MCF 10A (cell line): ENCODE data around the gene SBK2. TPM values are rescaled to one million over a fixed set of nuclear protein-coding genes. Genes with fewer than 3 reads are reported as not detected.

Experiments used
- BruUV-seq: library from RNA; stranded (reverse); fragments of 400-500 nt; replicated peaks from 2 replicates; lab custom pipeline; 2021; lab: Mats Ljungman, UMichigan
- CTCF ChIA-PET: fragments of 300-600 bp; sonication (Branson Sonifier 250); formaldehyde crosslinking; extraction: SDS; loops from one replicate; lab custom pipeline; 2021; ENCODE audit warnings: antibody characterized with exemption, inconsistent platforms; lab: Yijun Ruan, JAX
- POLR2A ChIA-PET: fragments of 300-600, 350-650 bp; sonication (Branson Sonifier 250); formaldehyde crosslinking; extraction: SDS; loops from one replicate; lab custom pipeline; 2020; ENCODE audit warnings: antibody characterized with exemption, inconsistent platforms; lab: Yijun Ruan, JAX
- DNase-seq: peaks from one replicate; pipeline ENCODE4 v3.0.0-alpha.2; 2018; ENCODE audit not compliant: unreplicated experiment
- H3K27ac Mint-ChIP-seq: one replicate; pipeline ENCODE4 v1.8.0; 2022; ENCODE audit warnings: mild to moderate bottlenecking, low read depth, mixed read lengths; ENCODE audit not compliant: unreplicated experiment
- H3K27me3 Mint-ChIP-seq: one replicate; pipeline ENCODE4 v1.8.0; 2022; ENCODE audit warnings: mixed read lengths; ENCODE audit not compliant: insufficient read depth, unreplicated experiment
- H3K36me3 Mint-ChIP-seq: one replicate; pipeline ENCODE4 v1.8.0; 2022; ENCODE audit warnings: mild to moderate bottlenecking, moderate library complexity, mixed read lengths; ENCODE audit not compliant: insufficient read depth, unreplicated experiment
- H3K4me1 Mint-ChIP-seq: one replicate; pipeline ENCODE4 v1.8.0; 2022; ENCODE audit warnings: mixed read lengths; ENCODE audit not compliant: insufficient read depth, unreplicated experiment
- H3K4me3 Mint-ChIP-seq: one replicate; pipeline ENCODE4 v1.8.0; 2022; ENCODE audit warnings: mild to moderate bottlenecking, moderate library complexity, mixed read lengths; ENCODE audit not compliant: unreplicated experiment
- H3K9me3 Mint-ChIP-seq: one replicate; pipeline ENCODE4 v1.8.0; 2022; ENCODE audit warnings: mixed read lengths; ENCODE audit not compliant: unreplicated experiment
- intact Hi-C: fragments of 100-400 bp; cut with micrococcal nuclease; formaldehyde crosslinking; loops from 2 replicates; pipeline ENCODE4 v1.14.1; 2022
- total RNA-seq: library from RNA; stranded (reverse); gene quantifications from 2 replicates; pipeline ENCODE4 v1.2.3, GENCODE V29; 2022
- TF ChIP-seq, protein P1 (sequence below): fragments of 200-600 bp; IDR thresholded peaks from one replicate; pipeline ENCODE4 v1.8.0; 2022; ENCODE audit warnings: antibody characterized with exemption, mild to moderate bottlenecking; ENCODE audit not compliant: unreplicated experiment

Gene SBK2
- total RNA-seq, 1 experiment from 2014 or later: not detected

DNA sequence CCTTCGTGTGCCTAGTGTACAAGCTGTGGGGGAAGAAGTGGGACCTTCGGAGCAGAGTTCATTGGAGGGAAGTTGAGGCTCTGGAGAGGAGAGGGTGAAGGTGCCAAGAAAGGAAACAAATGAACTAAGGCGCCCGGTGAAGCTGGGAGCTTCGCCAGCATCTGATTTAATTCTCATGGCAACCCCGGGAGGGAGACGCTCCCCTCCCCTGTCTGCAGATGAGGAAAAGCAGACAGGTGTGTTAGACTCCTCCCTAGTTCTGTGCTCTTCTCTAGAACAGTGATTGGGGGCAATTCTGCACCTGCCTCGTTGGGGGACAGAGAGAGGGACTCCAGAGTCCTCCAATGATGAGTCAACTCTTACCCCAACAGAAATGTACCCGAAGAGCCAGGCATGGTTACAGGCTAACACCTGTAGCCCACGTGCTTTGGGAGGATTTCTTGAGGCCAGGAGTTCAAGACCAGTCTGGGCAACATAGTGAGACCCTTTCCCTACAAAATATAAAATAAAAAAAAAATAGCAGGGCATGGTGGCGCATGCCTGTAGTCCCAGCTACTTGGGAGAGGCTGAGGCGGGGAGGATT is 44.5 kb downstream of the SBK2 start:
- Mint-ChIP-seq H3K27ac (no peak overlapping the region), H3K4me1 (peaks cover 21% of the 10 kb centered on the region), H3K4me3 (no peak overlapping the region), H3K36me3 (peaks cover 5% of the 10 kb centered on the region), H3K27me3 (no peaks in the 10 kb centered on the region), H3K9me3 (no peaks in the 10 kb centered on the region)
- intact Hi-C loops: no loop called here
- no TSS peak for BruUV-seq
- POLR2A ChIA-PET: interaction anchor here (0.9 to 1.0 kb wide), 2 partner anchors 12 to 17 kb away, joined by 3 to 4 read pairs; partner anchors contain the start of gene ZNF628
- CTCF ChIA-PET: interaction anchor here (0.6 to 6.2 kb wide), 5 partner anchors 9 to 403 kb away, joined by 3 to 51 read pairs (median 4); no protein-coding TSS in a partner anchor
- TF ChIP-seq, protein P1, sequence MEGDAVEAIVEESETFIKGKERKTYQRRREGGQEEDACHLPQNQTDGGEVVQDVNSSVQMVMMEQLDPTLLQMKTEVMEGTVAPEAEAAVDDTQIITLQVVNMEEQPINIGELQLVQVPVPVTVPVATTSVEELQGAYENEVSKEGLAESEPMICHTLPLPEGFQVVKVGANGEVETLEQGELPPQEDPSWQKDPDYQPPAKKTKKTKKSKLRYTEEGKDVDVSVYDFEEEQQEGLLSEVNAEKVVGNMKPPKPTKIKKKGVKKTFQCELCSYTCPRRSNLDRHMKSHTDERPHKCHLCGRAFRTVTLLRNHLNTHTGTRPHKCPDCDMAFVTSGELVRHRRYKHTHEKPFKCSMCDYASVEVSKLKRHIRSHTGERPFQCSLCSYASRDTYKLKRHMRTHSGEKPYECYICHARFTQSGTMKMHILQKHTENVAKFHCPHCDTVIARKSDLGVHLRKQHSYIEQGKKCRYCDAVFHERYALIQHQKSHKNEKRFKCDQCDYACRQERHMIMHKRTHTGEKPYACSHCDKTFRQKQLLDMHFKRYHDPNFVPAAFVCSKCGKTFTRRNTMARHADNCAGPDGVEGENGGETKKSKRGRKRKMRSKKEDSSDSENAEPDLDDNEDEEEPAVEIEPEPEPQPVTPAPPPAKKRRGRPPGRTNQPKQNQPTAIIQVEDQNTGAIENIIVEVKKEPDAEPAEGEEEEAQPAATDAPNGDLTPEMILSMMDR: no peak
- peak; percentile 58 for DNase-seq

DNA sequence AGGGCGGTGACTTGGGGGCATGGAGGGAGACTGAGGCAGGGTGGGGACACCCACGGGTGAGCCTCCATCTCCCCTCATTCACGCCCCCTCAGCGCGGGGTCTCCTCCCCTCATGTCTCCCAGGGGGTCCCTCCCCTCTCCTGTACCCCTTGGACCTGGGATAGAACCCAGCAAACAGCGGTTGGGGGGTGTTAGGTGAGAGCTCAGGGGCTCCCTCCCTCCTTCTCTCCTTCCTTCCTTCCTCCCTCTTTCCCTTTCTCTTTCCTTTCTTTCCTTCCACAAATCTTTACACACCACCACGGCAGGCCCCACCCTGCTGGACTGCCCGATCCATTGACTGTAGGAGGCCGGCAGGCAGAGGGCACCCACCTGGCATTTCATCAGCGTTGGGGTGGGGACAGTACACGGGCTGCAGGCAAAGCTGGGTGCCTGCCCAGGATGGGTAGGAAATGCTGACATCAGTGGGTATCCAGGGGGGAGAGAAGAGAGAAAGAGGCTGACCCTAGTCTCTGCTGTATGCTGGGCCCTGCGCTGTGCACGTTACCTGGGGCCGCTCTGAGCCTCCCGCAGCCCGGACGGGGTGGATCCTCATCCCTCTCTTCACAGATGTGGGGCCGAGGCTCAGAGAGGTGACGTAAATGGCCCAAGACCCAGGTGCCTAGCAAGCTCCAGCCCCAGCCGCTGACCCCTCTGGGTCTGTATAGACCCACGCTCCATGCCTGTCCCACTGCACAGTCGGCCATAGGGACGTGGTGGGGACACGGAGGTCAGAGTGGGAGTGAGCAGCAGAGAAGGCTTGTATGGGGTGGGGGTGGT is 45.2 kb downstream of the SBK2 start:
- Mint-ChIP-seq H3K4me3 (no peak overlapping the region), H3K27ac (peak overlapping the region; percentile 52), H3K4me1 (peaks cover 24% of the 10 kb centered on the region), H3K9me3 (no peaks in the 10 kb centered on the region), H3K36me3 (peaks cover 5% of the 10 kb centered on the region), H3K27me3 (no peaks in the 10 kb centered on the region)
- ChIA-PET CTCF (interaction anchor here (0.5 to 6.2 kb wide), 7 partner anchors 13 to 1615 kb away, joined by 3 to 51 read pairs (median 4); no protein-coding TSS in a partner anchor), POLR2A (interaction anchor here (0.9 to 1.0 kb wide), 2 partner anchors 12 to 16 kb away, joined by 3 to 4 read pairs; partner anchors contain the start of gene ZNF628)
- intact Hi-C loops: no loop called here
- TF ChIP-seq, protein P1: no peak
- DNase-seq: peak; percentile 72
- no TSS peak for BruUV-seq

DNA sequence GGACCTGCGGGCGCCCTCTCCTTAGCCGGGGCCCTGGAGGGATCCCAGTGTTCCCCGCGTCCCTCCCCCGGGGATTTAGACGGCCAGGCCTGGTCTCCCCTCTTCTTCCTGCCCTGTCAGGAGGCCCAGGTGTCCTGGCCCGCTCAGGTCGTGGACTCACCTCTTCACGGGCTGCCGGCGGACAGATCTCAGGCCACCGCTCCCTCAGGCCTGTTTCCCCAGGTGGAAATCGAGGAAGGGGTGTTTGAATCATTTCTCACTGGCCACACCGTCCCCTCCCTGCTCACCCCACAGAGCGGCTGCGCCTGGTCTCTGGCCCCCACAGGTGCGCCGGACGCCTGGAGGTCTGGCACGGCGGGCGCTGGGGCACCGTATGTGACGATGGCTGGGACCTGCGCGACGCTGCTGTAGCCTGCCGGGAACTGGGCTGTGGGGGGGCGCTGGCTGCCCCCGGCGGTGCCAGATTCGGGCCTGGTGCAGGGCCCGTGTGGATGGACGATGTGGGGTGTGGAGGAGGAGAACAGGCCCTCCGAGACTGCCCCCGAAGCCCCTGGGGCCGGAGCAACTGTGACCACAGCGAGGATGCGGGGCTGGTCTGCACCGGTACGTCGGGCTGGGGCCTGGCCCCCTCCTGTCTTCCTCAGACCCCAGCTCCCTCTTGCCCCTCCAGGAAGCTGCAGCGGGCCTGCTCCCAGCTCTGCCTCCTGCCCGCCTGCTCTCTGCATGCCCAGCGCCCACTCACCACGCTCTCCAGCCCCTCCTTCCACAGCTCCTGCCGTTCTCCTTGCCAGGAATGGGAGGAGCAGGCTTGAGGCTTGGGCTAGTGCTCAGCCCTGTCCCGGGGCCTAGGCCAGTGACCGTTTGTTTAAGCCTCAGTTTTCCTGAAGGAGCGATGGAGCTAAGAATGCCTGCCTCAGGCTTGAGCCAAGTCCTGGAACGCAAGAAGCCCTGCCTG is 46.2 kb downstream of the SBK2 start:
- no peak overlapping the region for H3K27ac Mint-ChIP-seq
- no TSS peak for BruUV-seq
- DNase-seq: no peak
- CTCF ChIA-PET: interaction anchor here (0.6 to 6.2 kb wide), 6 partner anchors 14 to 358 kb away, joined by 4 to 51 read pairs (median 4); no protein-coding TSS in a partner anchor
- POLR2A ChIA-PET: interaction anchor here (0.7 kb wide), 1 partner anchor 170 kb away, joined by 4 read pairs; no protein-coding TSS in a partner anchor
- TF ChIP-seq, protein P1: no peak
- H3K4me3 Mint-ChIP-seq: no peak overlapping the region
- no peaks in the 10 kb centered on the region for H3K27me3 Mint-ChIP-seq
- no peaks in the 10 kb centered on the region for H3K9me3 Mint-ChIP-seq
- intact Hi-C loops: no loop called here
- peaks cover 5% of the 10 kb centered on the region for H3K36me3 Mint-ChIP-seq
- H3K4me1 Mint-ChIP-seq: peaks cover 30% of the 10 kb centered on the region
